ENCODE results near the gene MAPK8IP3. TPM values are rescaled to one million over a fixed set of nuclear protein-coding genes. Genes with fewer than 3 reads are reported as not detected.
A peak's percentile ranks its signal among the peaks of the same experiment; 100 is the strongest.

Gene MAPK8IP3
- total RNA-seq, 1 donor from 2014 or later = 32.6 TPM

GRCh38 chr16:1772362-1772907 is 66.4 kb downstream of the MAPK8IP3 start, which contains the start of gene EME2:
Gene EME2 (plus strand): TSS chr16:1772810. CDS start chr16:1773228, 418 bp downstream.
- TF ChIP-seq CTCF (IDR thresholded peaks at IDR 0.05; ENCODE audit: insufficient read depth, low read length, poor library complexity, severe bottlenecking) = no peak
- Histone ChIP-seq H3K4me3 (ENCODE audit: low read depth, low read length) (peak within 1 kb of the TSS; percentile 92), H3K36me3 (ENCODE audit: control insufficient read depth, insufficient read depth, low read length) (peaks cover 2% of the 10 kb centered on the region), H3K27me3 (ENCODE audit: control insufficient read depth, insufficient read depth, low read length) (no peaks in the 10 kb centered on the region)
- DNase-seq (ENCODE audit: low read depth) = no peak

GRCh38 chr16:1772908-1773702 is 67.1 kb downstream of the MAPK8IP3 start, which contains the start of gene MRPS34:
Gene MRPS34 (minus strand): TSS chr16:1773134. CDS start chr16:1773119, 15 bp downstream.
- no peaks in the 10 kb centered on the region for H3K36me3 ChIP-seq (ENCODE audit: control insufficient read depth, insufficient read depth, low read length)
- no peaks in the 10 kb centered on the region for H3K27me3 ChIP-seq (ENCODE audit: control insufficient read depth, insufficient read depth, low read length)
- DNase-seq (ENCODE audit: low read depth) = no peak
- peak within 1 kb of the TSS; percentile 92 for H3K4me3 ChIP-seq (ENCODE audit: low read depth, low read length)
- peak; percentile 48 for TF ChIP-seq CTCF (IDR thresholded peaks at IDR 0.05; ENCODE audit: insufficient read depth, low read length, poor library complexity, severe bottlenecking)

GRCh38 chr16:1773703-1774447 is 67.9 kb downstream of the MAPK8IP3 start:
- Histone ChIP-seq H3K27me3 (ENCODE audit: control insufficient read depth, insufficient read depth, low read length) (no peaks in the 10 kb centered on the region), H3K4me3 (ENCODE audit: low read depth, low read length) (peak overlapping the region; percentile 92), H3K36me3 (ENCODE audit: control insufficient read depth, insufficient read depth, low read length) (no peaks in the 10 kb centered on the region)
- no peak for DNase-seq (ENCODE audit: low read depth)
- no peak for TF ChIP-seq CTCF (IDR thresholded peaks at IDR 0.05; ENCODE audit: insufficient read depth, low read length, poor library complexity, severe bottlenecking)

GRCh38 chr16:1774448-1774780 is 68.4 kb downstream of the MAPK8IP3 start:
- peak overlapping the region; percentile 92 for H3K4me3 ChIP-seq (ENCODE audit: low read depth, low read length)

More at GRCh38 chr16:1774448-1774780, 68.4 kb downstream of the MAPK8IP3 start:
- Histone ChIP-seq H3K27me3 (ENCODE audit: control insufficient read depth, insufficient read depth, low read length) (no peaks in the 10 kb centered on the region), H3K36me3 (ENCODE audit: control insufficient read depth, insufficient read depth, low read length) (no peaks in the 10 kb centered on the region)
- no peak for TF ChIP-seq CTCF (IDR thresholded peaks at IDR 0.05; ENCODE audit: insufficient read depth, low read length, poor library complexity, severe bottlenecking)
- no peak for DNase-seq (ENCODE audit: low read depth)
